Prostate gland (tissue), 2 donors: ENCODE data around the gene AGFG1.

Source experiments
- CTCF ChIP-seq, 4 experiments: fragments of 200-600 bp in 2 of 4; fragments of 450-650 bp in 2 of 4; sonication (generic) in 2 of 4; IDR thresholded peaks; 1 replicate in 3 of 4; 2 replicates in 1 of 4; pipeline ENCODE4 v1.5.1; 2016 to 2019; ENCODE audit warnings: antibody characterized with exemption in 4 of 4, mild to moderate bottlenecking in 2 of 4, moderate library complexity in 2 of 4
- POLR2AphosphoS5 ChIP-seq: sonication (generic); formaldehyde crosslinking; IDR thresholded peaks from one replicate; pipeline ENCODE4 v1.6.1; 2017; ENCODE audit warnings: antibody characterized with exemption

- no peak for TF ChIP-seq POLR2AphosphoS5
- no peak for TF ChIP-seq CTCF (IDR thresholded peaks at IDR 0.05)
Observed at GRCh38 chr2:227511239-227511930, 39.4 kb downstream of the AGFG1 start.
